Suprapubic skin (tissue), 4 donors: ENCODE results near the gene RUFY3. TPM values are rescaled to one million over a fixed set of nuclear protein-coding genes. Genes with fewer than 3 reads are reported as not detected.
A peak's percentile ranks its signal among the peaks of the same experiment; 100 is the strongest.
"Not testable (repeated sequence)": the region's sequence is repeated elsewhere in the genome, so short reads cannot be mapped to it uniquely, and the experiment has no call there.

Experiments used
- DNase-seq, 2 donors: peaks; one replicate each; pipeline ENCODE4 v3.0.0-alpha.2; 2019; ENCODE audit warnings: low spot score in 2 of 2
- H3K27ac ChIP-seq: fragments of 200-600 bp; sonication (generic); one replicate; pipeline ENCODE4 v1.5.1; 2019
- H3K27me3 ChIP-seq: fragments of 200-600 bp; sonication (generic); one replicate; pipeline ENCODE4 v1.5.1; 2019
- H3K36me3 ChIP-seq: fragments of 200-600 bp; sonication (generic); one replicate; pipeline ENCODE4 v1.5.1; 2019
- H3K4me1 ChIP-seq: fragments of 200-600 bp; sonication (generic); one replicate; pipeline ENCODE4 v1.5.1; 2019
- H3K4me3 ChIP-seq: fragments of 200-600 bp; sonication (generic); one replicate; pipeline ENCODE4 v1.5.1; 2019; ENCODE audit warnings: mild to moderate bottlenecking
- H3K9me3 ChIP-seq: fragments of 200-600 bp; sonication (generic); one replicate; pipeline ENCODE4 v1.5.1; 2019
- CTCF ChIP-seq, 2 donors: fragments of 200-600 bp in 1 of 2; fragments of 450-650 bp in 1 of 2; sonication (generic) in 1 of 2; IDR thresholded peaks; one replicate each; pipeline ENCODE4 v1.5.1; 2016 to 2019; ENCODE audit warnings: antibody characterized with exemption in 2 of 2, mild to moderate bottlenecking in 1 of 2, moderate library complexity in 1 of 2
- EP300 ChIP-seq: sonication (generic); formaldehyde crosslinking; IDR thresholded peaks from one replicate; pipeline ENCODE4 v1.6.1; 2017; ENCODE audit warnings: antibody characterized with exemption
- POLR2A ChIP-seq, 2 donors: fragments of 450-650 bp; IDR thresholded peaks; one replicate each; pipeline ENCODE4 v1.6.1; 2017; ENCODE audit warnings: antibody characterized with exemption in 2 of 2, mild to moderate bottlenecking in 2 of 2, moderate library complexity in 2 of 2
- POLR2AphosphoS5 ChIP-seq, 3 donors: sonication (generic); formaldehyde crosslinking; IDR thresholded peaks; one replicate each; pipeline ENCODE4 v1.6.1; 2017; ENCODE audit warnings: antibody characterized with exemption in 3 of 3
- WGBS: methylation state at CpG from one replicate; pipeline ENCODE4 v1.1.5; 2018; 5-methylcytosine and 5-hydroxymethylcytosine counted together
- total RNA-seq, 4 donors: library from RNA; depleted of rRNA; stranded (reverse); fragments of >200 nt; gene quantifications; one replicate each; pipeline ENCODE4 v1.1.0, GENCODE V29; 2016

Gene RUFY3
- total RNA-seq, 4 donors from 2014 or later = 53.2 to 155 (median 68.1) TPM

DNA sequence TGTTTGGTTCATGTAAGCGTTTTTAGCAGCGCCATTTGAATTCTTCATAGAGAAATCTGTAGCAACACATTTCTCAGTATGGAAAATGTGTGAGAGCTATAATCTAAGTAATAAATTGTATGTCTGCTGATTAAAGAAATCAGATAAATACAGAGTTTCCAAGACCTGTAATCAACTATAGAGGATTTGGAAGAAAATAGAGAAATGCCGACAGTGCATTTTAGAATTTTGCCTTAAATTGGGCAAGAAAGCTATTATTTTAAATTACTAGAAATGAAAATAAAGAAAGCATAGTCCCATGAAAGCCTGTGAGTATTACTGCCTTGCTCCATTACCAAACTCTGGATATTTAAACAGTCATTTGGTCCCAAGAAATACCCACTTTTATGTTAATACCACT, 2.7 kb downstream of the RUFY3 start:
- no peak for DNase-seq
- peaks cover 34% of the 10 kb centered on the region for H3K4me1 ChIP-seq
- H3K9me3 ChIP-seq = no peaks in the 10 kb centered on the region
- H3K27ac ChIP-seq = no peak overlapping the region
- H3K27me3 ChIP-seq = no peaks in the 10 kb centered on the region
- H3K4me3 ChIP-seq = no peak overlapping the region
- TF ChIP-seq POLR2A (IDR thresholded peaks at IDR 0.05) (no peak), EP300 (no peak), POLR2AphosphoS5 (IDR thresholded peaks at IDR 0.05) (no peak), CTCF (IDR thresholded peaks at IDR 0.05) (no peak)
- 98% methylated on average over 3 of the region's 3 CpGs for WGBS
- H3K36me3 ChIP-seq = peaks cover 5% of the 10 kb centered on the region

DNA sequence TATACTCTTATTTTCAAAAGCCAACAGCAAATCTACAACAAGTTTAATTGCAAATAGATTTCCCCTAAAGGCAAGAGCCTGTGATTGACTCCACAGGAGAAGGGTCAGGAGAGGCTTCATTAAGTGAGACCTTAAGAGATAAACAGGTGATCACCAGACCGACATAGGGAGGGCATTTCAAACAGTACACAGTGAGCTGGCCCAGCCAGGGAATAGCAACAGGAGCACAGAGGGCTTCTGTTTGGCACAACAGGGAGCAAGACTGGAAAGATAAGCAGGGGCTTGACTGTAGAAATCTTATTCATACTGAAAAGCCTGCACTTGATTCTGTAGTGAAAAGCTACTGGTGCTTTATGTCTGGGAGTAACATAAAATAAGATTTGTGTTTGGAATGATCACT, 3.9 kb downstream of the RUFY3 start:
- H3K4me1 ChIP-seq = peaks cover 23% of the 10 kb centered on the region
- TF ChIP-seq POLR2AphosphoS5 (IDR thresholded peaks at IDR 0.05) (no peak), EP300 (no peak), CTCF (IDR thresholded peaks at IDR 0.05) (no peak), POLR2A (IDR thresholded peaks at IDR 0.05) (no peak)
- H3K9me3 ChIP-seq = no peaks in the 10 kb centered on the region
- no peak overlapping the region for H3K4me3 ChIP-seq
- no peak overlapping the region for H3K27ac ChIP-seq
- H3K27me3 ChIP-seq = no peaks in the 10 kb centered on the region
- no peak for DNase-seq
- WGBS = 77% methylated on average over 1 of the region's 1 CpG
- H3K36me3 ChIP-seq = peaks cover 5% of the 10 kb centered on the region

DNA sequence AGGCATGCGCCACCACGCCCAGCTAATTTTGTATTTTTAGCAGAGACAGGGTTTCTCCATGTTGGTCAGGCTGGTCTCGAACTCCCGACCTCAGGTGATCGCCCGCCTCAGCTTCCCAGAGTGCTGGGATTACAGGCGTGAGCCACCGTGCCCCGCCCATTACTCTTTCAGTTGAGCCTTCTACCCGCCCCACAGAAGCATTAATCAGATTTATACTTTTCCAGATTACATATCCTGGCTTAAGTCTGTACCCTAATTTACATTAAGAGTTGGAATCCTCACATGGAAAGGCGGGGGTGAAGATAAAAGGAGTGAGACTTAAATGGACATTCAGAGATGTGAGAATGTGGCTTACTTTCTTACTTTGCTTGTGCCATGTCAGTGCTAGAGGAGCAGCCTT, 4.8 kb downstream of the RUFY3 start:
- H3K27me3 ChIP-seq, H3K9me3 ChIP-seq, H3K27ac ChIP-seq, H3K4me3 ChIP-seq, DNase-seq, H3K36me3 ChIP-seq: not testable (repeated sequence)
- 88% methylated on average over 11 of the region's 11 CpGs for WGBS
- peaks cover 23% of the 10 kb centered on the region for H3K4me1 ChIP-seq

DNA sequence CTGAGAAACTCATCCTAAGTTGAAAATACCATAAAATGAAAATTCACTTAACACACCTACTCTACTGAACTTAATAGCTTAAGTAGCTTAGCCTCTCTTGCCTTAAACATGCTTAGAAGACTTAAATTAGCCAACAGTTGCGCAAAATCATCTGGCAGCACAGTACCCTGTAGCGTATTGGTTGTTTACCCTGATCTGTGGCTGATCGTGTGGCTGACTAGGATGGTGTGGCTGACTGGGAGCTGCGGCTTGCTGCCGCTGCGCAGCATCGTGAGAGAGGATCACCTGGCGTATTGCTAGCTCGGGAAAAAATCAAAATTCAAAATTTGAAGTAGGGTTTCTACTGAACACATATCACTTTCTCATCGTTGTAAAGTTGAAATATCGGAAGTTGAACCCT, 6.3 kb downstream of the RUFY3 start:
- Histone ChIP-seq H3K27ac (no peak overlapping the region), H3K4me3 (no peak overlapping the region), H3K4me1 (peaks cover 14% of the 10 kb centered on the region), H3K36me3 (peaks cover 5% of the 10 kb centered on the region), H3K27me3 (no peaks in the 10 kb centered on the region), H3K9me3 (no peaks in the 10 kb centered on the region)
- TF ChIP-seq POLR2A (IDR thresholded peaks at IDR 0.05) (no peak), POLR2AphosphoS5 (IDR thresholded peaks at IDR 0.05) (no peak), EP300 (no peak), CTCF (IDR thresholded peaks at IDR 0.05) (no peak)
- 83% methylated on average over 11 of the region's 11 CpGs for WGBS
- DNase-seq = no peak

- not testable (repeated sequence) for H3K27ac ChIP-seq, H3K27me3 ChIP-seq, H3K9me3 ChIP-seq, H3K36me3 ChIP-seq, DNase-seq, H3K4me3 ChIP-seq
- peaks cover 30% of the 10 kb centered on the region for H3K4me1 ChIP-seq
- WGBS = 92% methylated on average over 9 of the region's 9 CpGs
These were observed 11.1 kb downstream of the RUFY3 start for GRCh38 chr4:70732878-70733277.

GRCh38 chr4:70734168-70734954, 12.6 kb downstream of the RUFY3 start:
- H3K9me3 ChIP-seq = no peaks in the 10 kb centered on the region
- H3K36me3 ChIP-seq = no peaks in the 10 kb centered on the region
- no peak for TF ChIP-seq POLR2A (IDR thresholded peaks at IDR 0.05)
- TF ChIP-seq EP300 = no peak
- no peak for TF ChIP-seq CTCF (IDR thresholded peaks at IDR 0.05)
- no peak for TF ChIP-seq POLR2AphosphoS5 (IDR thresholded peaks at IDR 0.05)
- no peaks in the 10 kb centered on the region for H3K27me3 ChIP-seq
- peak overlapping the region; percentile 80 for H3K27ac ChIP-seq
- no peak for DNase-seq
- peaks cover 31% of the 10 kb centered on the region for H3K4me1 ChIP-seq
- peak overlapping the region; percentile 46 for H3K4me3 ChIP-seq
- 1% methylated on average over 5 of the region's 5 CpGs for WGBS
